T-helper 1 cell treated with Interleukin-12 subunit alpha and Interleukin-12 subunit beta and Interleukin-4 antibody, amounts not matched to agents 30 μg/mL and 1 μg/mL, for 36 hours (primary cell): ENCODE measurements around the gene C1orf232.

Experiments
- H3K27ac Mint-ChIP-seq: one replicate; pipeline ENCODE4 v1.8.0; 2021; ENCODE audit warnings: mild to moderate bottlenecking, mixed read lengths
- H3K27me3 Mint-ChIP-seq: one replicate; pipeline ENCODE4 v1.8.0; 2021; ENCODE audit warnings: low read depth, mixed read lengths
- H3K36me3 Mint-ChIP-seq: one replicate; pipeline ENCODE4 v1.8.0; 2021; ENCODE audit warnings: low read depth, mixed read lengths
- H3K4me1 Mint-ChIP-seq: one replicate; pipeline ENCODE4 v1.8.0; 2021; ENCODE audit warnings: low read depth, mixed read lengths
- H3K4me3 Mint-ChIP-seq: one replicate; pipeline ENCODE4 v1.8.0; 2021; ENCODE audit warnings: mild to moderate bottlenecking, moderate library complexity, mixed read lengths
- H3K9me3 Mint-ChIP-seq: one replicate; pipeline ENCODE4 v1.8.0; 2021; ENCODE audit warnings: mixed read lengths

C1orf232 gene

DNA sequence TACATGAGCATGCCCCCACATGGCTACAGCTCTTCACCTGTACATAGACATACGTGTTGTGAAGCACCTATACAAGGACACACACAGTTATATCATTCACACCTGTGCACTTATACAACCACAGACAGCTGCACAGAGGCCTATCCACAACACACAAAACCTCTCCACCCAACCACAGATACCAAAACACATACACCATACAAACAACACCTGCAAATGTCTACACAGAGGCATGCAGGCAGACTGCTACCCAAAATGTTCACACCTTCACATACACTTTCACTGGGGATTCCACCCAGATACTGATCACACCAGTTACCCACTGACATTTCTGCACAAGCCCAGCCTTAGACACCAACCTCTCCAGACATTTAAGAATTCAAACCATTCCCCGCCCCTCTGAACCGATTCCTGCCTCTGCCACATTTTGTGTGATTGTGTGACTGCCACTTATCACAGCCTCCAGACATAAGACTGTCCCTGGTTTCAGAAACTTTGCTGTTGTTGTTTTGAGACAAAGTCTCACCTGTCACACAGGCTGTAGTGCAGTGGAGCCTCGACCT lies 2.0 kb downstream of the C1orf232 start:
- Mint-ChIP-seq H3K36me3 (no peaks in the 10 kb centered on the region), H3K4me3 (no peak overlapping the region), H3K9me3 (no peaks in the 10 kb centered on the region), H3K27ac (no peak overlapping the region), H3K4me1 (peaks cover 37% of the 10 kb centered on the region), H3K27me3 (peaks cover 50% of the 10 kb centered on the region)

DNA sequence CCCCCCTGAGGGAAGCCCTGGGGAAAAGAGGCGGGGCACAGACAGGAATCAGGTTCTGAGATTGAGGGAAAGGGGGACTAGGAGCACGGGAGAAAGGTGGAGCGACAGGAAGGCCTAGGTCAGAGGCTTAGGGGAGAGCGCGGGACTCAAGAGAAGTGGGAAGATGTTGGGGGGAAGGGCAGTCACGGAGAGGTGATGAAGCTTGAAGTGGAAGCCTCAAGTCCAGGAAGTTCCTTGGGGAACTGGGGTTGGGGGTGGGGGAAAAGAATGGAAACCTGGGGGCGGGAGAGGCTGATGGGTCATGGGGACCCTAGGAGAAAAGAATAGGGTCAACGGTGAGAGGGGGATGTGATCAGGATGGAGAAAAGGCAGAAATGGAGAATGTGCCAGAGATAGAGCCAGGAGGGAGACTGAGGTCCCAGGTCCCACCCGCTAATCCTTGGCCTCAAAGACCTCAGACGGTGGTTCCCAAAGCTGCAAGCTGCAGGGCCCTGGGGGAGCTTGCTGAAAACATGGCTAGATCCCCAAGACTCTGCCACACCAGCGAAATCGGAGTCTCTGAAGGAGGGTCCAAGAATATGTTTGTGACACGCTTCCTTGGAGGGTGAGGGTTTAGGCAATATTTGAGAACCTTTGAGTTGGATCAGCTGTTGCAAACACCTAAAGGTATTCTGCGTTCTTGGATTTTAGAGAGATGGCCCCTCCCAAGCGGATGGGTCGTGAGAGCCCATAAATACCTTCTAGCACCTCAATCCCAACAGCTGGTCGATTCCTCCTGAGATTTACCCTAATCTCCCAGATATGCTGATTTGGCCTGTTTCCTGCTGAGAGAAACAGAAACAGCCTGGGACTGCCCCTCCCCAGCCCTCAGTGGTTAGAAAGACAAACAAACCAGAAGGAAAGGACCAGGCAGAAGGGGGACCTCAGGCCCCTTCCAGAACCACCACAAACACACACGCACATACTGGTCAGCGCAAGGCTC lies 3.6 kb downstream of the C1orf232 start:
- H3K27ac Mint-ChIP-seq: no peak overlapping the region

DNA sequence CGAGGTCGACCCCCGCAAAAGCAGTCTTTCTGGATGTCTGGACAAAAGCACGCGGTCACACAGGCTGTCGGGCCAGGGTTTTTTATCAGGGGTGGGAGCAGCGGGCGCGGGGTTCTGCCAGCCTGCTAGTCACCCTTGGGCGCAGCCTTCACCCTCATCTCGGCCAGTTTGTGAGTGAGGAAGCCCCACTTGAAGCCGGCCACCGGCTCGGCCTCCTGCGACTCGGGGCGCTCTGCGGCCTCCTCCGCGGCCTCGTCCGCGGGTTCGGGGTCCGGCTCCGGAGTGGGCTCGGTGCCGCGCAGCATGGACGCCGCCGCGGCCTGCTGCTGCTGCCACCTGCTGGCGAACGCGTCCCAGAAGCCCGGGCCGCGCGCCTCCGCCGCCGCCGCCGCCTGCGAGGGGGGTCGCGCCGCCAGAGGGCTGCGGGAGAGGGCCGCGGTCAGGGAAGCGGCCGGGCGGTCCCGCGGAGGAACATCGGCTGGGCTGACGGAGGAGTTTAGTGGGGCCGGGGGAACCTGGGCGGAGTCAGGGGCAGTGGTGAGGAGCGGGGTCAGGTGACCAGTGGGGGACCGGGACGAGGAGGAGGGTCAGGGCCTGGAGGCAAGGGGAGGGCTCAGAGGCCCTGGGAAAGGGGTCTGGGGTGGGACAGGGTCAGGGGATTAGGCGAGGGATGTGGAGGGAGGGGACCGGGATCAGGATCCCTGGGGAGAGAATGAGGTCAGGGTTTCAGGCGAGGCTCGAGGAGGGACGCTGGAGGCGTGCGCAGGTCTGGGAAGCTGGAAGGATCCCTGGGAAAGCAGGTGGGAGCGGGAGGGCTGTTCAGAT lies 4.5 kb downstream of the C1orf232 start:
- peaks cover 28% of the 10 kb centered on the region for H3K4me1 Mint-ChIP-seq
- H3K4me3 Mint-ChIP-seq: peak overlapping the region; percentile 57
- H3K9me3 Mint-ChIP-seq: no peaks in the 10 kb centered on the region
- no peaks in the 10 kb centered on the region for H3K36me3 Mint-ChIP-seq
- no peak overlapping the region for H3K27ac Mint-ChIP-seq
- peaks cover 69% of the 10 kb centered on the region for H3K27me3 Mint-ChIP-seq

More for the DNA sequence above, 3.6 kb downstream of the C1orf232 start:
- H3K9me3 Mint-ChIP-seq: no peaks in the 10 kb centered on the region
- H3K4me3 Mint-ChIP-seq: peak overlapping the region; percentile 57
- H3K4me1 Mint-ChIP-seq: peaks cover 28% of the 10 kb centered on the region
- H3K36me3 Mint-ChIP-seq: no peaks in the 10 kb centered on the region
- H3K27me3 Mint-ChIP-seq: peaks cover 60% of the 10 kb centered on the region

DNA sequence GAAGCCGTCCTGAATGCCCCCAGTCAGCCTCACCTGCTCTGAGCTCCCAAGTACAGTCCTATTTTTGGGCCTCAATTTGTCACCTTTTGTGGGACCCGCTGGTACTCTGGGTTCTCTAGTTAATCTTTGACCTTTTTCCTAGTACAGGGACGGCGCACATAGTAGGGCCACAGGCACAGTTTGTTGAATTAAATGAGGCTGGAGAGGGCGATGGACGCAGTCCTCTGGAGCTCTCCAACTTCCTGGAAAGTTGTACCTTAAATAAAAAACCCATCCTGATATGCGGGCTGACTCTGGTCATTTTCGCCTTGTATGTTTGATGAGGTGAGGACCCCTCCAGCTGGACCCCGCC lies 5.1 kb downstream of the C1orf232 start:
- Mint-ChIP-seq H3K4me1 (peaks cover 24% of the 10 kb centered on the region), H3K9me3 (no peaks in the 10 kb centered on the region), H3K27me3 (peaks cover 69% of the 10 kb centered on the region), H3K27ac (no peak overlapping the region), H3K4me3 (no peak overlapping the region), H3K36me3 (no peaks in the 10 kb centered on the region)

DNA sequence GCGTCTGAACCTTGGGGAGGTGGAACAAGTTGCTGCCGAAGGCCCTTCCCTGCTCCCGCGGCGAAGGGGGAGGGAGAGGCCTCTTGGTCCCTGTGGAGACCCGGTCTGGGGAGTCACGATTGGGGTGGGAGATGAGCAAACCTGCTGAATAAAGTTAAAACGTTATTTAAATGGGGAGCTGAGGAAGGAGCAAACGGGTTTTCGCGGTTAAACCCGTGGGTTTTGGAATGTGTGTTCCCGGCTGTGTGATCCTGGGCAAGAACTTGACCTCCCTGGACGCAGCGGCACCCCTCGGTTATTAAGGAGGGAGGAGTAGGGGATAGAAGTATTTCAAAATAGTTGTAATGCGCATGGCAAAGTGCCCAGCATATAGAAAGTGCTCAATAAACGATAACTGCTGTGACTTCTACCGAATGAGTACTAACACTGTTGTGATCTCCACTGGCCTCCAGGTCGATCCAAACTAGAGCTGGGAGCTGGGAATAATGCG lies 6.5 kb downstream of the C1orf232 start:
- peaks cover 81% of the 10 kb centered on the region for H3K27me3 Mint-ChIP-seq
- H3K9me3 Mint-ChIP-seq: no peaks in the 10 kb centered on the region
- no peak overlapping the region for H3K27ac Mint-ChIP-seq
- peaks cover 24% of the 10 kb centered on the region for H3K4me1 Mint-ChIP-seq
- H3K4me3 Mint-ChIP-seq: peak overlapping the region; percentile 44
- no peaks in the 10 kb centered on the region for H3K36me3 Mint-ChIP-seq

DNA sequence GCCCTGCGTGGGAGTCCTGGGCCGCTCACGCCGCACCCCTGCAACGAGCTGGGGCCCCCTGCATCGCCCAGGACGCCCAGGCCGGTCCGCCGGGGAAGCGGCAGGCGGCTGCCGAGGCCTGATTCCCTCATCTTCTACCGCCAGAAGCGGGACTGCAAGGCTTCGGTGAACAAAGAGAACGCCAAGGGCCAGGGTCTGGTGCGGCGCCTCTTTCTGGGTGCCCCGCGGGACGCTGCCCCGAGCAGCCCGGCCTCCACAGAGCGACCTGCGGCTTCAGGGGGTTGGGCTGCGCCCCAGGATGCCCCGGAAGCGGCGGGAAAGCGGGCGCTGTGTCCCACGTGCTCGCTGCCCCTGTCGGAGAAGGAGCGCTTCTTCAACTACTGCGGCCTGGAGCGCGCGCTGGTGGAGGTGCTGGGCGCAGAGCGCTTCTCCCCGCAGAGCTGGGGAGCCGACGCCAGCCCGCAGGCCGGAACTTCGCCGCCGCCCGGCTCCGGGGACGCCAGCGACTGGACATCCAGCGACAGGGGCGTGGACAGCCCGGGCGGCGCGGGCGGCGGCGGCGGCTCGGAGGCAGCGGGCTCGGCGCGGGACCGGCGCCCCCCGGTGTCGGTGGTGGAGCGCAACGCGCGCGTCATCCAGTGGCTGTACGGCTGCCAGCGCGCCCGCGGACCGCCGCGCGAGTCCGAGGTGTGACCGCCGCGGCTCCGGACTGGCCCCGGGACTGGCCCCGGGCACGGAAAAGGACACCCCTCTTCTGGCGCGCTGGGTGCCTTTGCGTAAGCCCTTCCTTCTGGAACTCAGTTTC lies 7.1 kb downstream of the C1orf232 start:
- H3K27ac Mint-ChIP-seq: no peak overlapping the region
- H3K4me1 Mint-ChIP-seq: peaks cover 21% of the 10 kb centered on the region
- H3K9me3 Mint-ChIP-seq: no peaks in the 10 kb centered on the region
- peaks cover 81% of the 10 kb centered on the region for H3K27me3 Mint-ChIP-seq
- H3K4me3 Mint-ChIP-seq: peak overlapping the region; percentile 44
- H3K36me3 Mint-ChIP-seq: no peaks in the 10 kb centered on the region

DNA sequence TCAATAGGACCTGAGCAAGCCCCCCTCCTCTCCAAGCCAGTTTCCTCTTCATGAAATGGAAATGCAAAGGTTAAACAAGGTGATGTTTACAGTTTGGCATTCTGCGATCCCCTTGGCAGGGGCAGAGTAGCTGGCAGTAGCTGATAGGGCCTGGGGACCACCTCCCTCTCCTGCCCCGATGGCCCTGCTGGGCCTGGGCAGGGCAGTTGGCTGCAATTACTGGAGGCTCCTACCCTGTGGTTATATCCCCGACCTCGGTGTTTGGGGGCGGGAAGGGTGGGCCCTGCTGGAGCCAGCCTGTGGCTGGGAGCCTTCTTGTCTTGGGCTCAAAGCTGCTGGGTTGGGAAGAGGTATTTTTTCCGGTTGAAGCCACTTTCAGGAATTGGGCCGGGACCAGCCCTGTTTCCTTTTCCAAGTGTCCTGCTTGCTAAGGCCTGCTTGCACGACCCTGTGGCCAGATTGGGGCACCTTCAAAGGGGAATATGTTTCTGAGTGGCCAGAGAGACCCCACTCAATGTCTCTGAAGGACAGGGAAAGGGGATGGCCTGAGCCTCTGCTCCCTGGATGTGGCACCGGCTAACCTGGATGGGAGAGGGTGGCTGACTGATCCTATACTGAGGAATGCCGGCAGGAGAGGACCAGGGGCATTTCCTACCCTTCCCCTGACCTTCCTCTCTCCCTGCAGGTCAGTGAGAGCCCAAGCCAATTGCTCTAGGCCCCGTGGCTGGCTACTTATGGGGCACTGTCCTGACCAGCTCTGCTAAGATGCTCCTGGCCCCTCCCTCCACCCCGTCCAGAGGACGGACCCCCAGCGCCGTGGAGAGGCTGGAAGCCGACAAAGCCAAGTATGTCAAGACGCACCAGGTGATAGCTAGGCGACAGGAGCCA lies 8.0 kb downstream of the C1orf232 start:
- H3K4me3 Mint-ChIP-seq: no peak overlapping the region
- H3K9me3 Mint-ChIP-seq: no peaks in the 10 kb centered on the region
- no peaks in the 10 kb centered on the region for H3K36me3 Mint-ChIP-seq
- peaks cover 81% of the 10 kb centered on the region for H3K27me3 Mint-ChIP-seq
- no peak overlapping the region for H3K27ac Mint-ChIP-seq
- H3K4me1 Mint-ChIP-seq: peaks cover 18% of the 10 kb centered on the region

DNA sequence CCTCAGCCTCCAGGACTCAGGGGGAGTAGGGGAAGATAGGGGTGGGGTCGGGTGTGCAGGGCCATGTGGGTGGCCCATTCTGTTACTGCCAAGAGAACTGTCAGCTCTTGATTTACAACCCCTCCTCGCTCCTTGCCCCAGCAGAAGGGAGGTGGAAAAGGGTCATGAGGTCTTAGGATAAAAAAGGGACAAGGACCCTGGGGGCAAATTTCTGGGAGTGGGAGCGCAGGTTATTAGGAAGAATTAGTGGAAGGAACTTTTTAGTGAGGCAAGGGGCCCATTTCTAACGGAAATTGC lies 9.1 kb downstream of the C1orf232 start:
- no peaks in the 10 kb centered on the region for H3K36me3 Mint-ChIP-seq
- H3K4me1 Mint-ChIP-seq: peaks cover 9% of the 10 kb centered on the region
- H3K4me3 Mint-ChIP-seq: no peak overlapping the region
- no peaks in the 10 kb centered on the region for H3K9me3 Mint-ChIP-seq
- H3K27me3 Mint-ChIP-seq: peaks cover 81% of the 10 kb centered on the region
- no peak overlapping the region for H3K27ac Mint-ChIP-seq

DNA sequence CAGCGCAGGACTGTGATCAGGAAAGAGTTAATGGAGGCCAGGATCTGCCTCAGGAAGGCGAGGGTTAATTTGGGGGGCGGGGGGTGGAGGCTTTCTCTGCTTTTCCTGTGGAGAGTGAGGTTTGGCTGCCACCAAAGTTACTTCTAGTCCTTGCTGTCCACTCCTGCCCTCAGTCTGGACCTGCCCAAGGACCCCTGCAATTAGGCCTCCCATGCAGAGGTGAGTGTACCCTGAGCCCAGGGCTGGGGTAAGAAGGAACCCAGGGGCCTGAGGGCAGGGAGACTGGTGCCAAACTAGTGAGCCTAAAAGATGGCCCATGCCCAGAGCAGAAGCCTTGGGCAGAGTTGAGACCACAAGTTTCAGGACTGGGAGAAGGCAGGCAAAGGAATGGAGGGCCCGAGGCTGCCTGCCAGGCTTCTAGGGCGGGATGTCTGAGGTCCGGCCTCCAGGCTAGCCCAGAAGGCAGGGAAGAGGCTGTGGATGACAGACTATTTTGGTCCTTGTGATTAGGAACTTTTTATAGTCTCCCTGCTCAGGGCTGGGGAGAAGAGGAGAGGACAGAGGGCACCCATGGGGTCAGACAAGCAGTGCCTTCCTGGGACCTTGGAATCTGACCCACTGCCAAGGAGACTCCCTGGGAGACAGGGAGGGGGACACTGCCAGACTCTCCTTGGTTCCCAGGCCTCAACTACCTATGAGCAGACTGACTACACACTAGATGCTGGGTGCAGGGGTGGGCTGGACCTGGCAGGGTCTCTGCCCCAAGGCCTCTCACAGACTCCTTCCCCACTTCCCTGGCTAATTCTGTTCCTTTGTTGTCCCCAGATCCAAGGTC lies 9.6 kb downstream of the C1orf232 start, which contains the start of gene FAM110D:
Gene FAM110D, plus strand, starts transcription at position 172 of the 835 bp plus-strand sequence. CDS start 2,213 bp downstream, outside the sequence.
- no peak within 1 kb of the TSS for H3K27ac Mint-ChIP-seq
- no peaks in the 10 kb centered on the region for H3K36me3 Mint-ChIP-seq
- H3K4me3 Mint-ChIP-seq: no peak within 1 kb of the TSS
- peaks cover 9% of the 10 kb centered on the region for H3K4me1 Mint-ChIP-seq
- no peaks in the 10 kb centered on the region for H3K9me3 Mint-ChIP-seq
- peaks cover 84% of the 10 kb centered on the region for H3K27me3 Mint-ChIP-seq

DNA sequence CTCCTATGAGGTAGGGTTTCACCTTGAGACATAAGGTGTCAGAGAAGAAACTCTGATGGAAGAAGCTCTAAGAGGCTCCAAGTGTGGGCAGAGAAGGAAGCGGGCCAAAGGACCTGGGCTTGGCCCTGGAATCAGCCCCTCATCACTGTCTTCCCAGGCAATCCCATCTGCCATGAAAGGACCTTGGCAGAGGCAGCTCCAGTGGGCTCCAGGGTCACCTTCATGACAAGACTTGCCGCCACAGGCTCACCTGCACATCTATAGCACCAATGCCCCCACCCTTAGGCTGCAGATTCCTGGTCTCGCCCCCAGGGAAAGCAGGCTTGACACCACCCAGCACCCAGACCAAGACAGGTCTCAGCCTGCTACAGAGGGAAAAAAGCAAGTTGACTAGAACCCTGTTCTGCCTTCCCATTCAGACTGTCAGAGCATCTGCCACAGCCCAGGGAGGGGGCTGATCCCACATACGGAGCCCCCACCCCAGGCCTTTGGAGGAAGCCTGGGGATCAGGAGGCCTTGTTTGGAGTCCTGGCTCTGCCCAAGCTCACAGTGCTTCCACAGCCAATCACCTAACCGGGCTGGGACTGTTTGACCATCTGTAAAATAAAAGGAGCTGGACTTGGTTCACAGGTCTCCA lies 10.4 kb downstream of the C1orf232 start:
- no peak overlapping the region for H3K27ac Mint-ChIP-seq
- no peaks in the 10 kb centered on the region for H3K36me3 Mint-ChIP-seq
- H3K27me3 Mint-ChIP-seq: peaks cover 86% of the 10 kb centered on the region
- H3K9me3 Mint-ChIP-seq: no peaks in the 10 kb centered on the region
- peaks cover 5% of the 10 kb centered on the region for H3K4me1 Mint-ChIP-seq
- H3K4me3 Mint-ChIP-seq: no peak overlapping the region

DNA sequence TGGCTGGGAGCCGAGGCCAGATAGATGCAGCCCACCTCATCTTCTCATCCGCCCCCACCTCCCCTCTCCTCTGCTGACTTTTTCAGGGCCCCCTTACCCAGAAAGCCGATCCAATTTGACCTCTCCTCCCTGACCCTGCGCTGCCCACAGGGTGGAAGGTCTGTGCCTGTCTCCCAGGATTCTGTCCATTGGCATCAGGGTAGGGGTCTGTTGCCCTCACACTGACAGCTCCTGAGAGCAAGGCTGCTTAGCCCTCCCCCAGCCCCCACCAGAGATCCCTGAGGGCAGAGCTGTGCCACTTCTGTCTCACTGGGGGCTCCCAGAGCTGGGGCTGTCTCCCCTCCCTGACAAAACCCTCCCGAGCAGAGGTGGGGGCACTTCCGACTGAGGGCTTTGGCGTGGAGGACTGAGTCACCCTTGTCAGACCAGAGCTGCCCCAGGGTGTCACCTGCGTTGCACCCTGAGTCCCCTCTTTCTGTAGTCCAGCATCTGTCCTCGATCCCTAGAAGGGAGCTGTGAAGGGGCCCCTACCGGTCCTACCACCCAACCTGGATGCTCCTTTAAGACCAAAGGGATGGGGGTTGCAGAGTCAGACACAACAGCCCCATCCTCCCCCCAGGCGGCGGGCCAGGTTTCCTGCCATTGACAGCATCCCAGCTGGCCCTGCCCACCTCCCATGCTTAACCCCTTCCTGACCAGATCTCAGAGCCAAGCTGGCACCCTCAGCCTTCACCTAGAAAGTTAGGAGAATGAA lies 12.3 kb downstream of the C1orf232 start:
- Mint-ChIP-seq H3K4me1 (peaks cover 3% of the 10 kb centered on the region), H3K4me3 (no peak overlapping the region), H3K27ac (no peak overlapping the region), H3K27me3 (peaks cover 82% of the 10 kb centered on the region), H3K9me3 (no peaks in the 10 kb centered on the region), H3K36me3 (no peaks in the 10 kb centered on the region)
